Right atrium auricular region (tissue), 2 donors: ENCODE measurements around the gene NLGN4X. TPM values are rescaled to one million over a fixed set of nuclear protein-coding genes. Genes with fewer than 3 reads are reported as not detected.

Experiments
- DNase-seq: peaks from one replicate; pipeline ENCODE4 v3.0.0-alpha.2; 2019; ENCODE audit warnings: low spot score
- H3K27ac ChIP-seq, 2 donors: fragments of 200-600 bp; sonication (generic); 1 replicate in 1 of 2; 2 replicates in 1 of 2; pipeline ENCODE4 v1.5.1; 2016 to 2019
- H3K27me3 ChIP-seq, 2 donors: fragments of 200-600 bp; sonication (generic); one replicate each; pipeline versions ENCODE4 v1.5.1 to v1.6.0; 2017 to 2019
- H3K36me3 ChIP-seq: fragments of 200-600 bp; sonication (generic); one replicate; pipeline ENCODE4 v1.5.1; 2016
- H3K4me1 ChIP-seq, 2 donors: fragments of 200-600 bp; sonication (generic); one replicate each; pipeline versions ENCODE4 v1.5.1 to v1.6.0; 2017 to 2019
- H3K4me3 ChIP-seq, 2 donors: fragments of 200-600 bp; sonication (generic); 1 replicate in 1 of 2; 2 replicates in 1 of 2; pipeline ENCODE4 v1.5.1; 2017 to 2019; ENCODE audit warnings: mild to moderate bottlenecking in 1 of 2, moderate library complexity in 1 of 2
- H3K9me3 ChIP-seq, 2 donors: fragments of 200-600 bp; sonication (generic); one replicate each; pipeline ENCODE4 v1.5.1; 2019
- CTCF ChIP-seq, 2 donors: fragments of 200-600 bp; sonication (generic); IDR thresholded peaks; one replicate each; pipeline ENCODE4 v1.5.1; 2019; ENCODE audit warnings: antibody characterized with exemption in 2 of 2
- total RNA-seq, 2 donors: library from RNA; depleted of rRNA; stranded (reverse); fragments of >200 nt; gene quantifications; one replicate each; pipeline ENCODE4 v1.1.0, GENCODE V29; 2016

The NLGN4X gene
- total RNA-seq, 2 donors from 2014 or later, result 4.2 to 6.1 TPM

GRCh38 chrX:6151971-6152370 is 76.7 kb downstream of the NLGN4X start:
- H3K27ac ChIP-seq, result no peak overlapping the region
- H3K9me3 ChIP-seq, result no peaks in the 10 kb centered on the region
- no peak overlapping the region for H3K4me3 ChIP-seq
- no peak for DNase-seq
- H3K27me3 ChIP-seq, result no peaks in the 10 kb centered on the region
- TF ChIP-seq CTCF (IDR thresholded peaks at IDR 0.05), result no peak
- no peaks in the 10 kb centered on the region for H3K4me1 ChIP-seq
- H3K36me3 ChIP-seq, result no peaks in the 10 kb centered on the region

- Histone ChIP-seq H3K27me3 (no peaks in the 10 kb centered on the region), H3K9me3 (no peaks in the 10 kb centered on the region), H3K27ac (no peak overlapping the region), H3K4me3 (no peak overlapping the region), H3K36me3 (no peaks in the 10 kb centered on the region), H3K4me1 (no peaks in the 10 kb centered on the region)
- TF ChIP-seq CTCF (IDR thresholded peaks at IDR 0.05), result no peak
- no peak for DNase-seq
Measured at GRCh38 chrX:6149060-6149872, 79.4 kb downstream of the NLGN4X start.

GRCh38 chrX:6134255-6134654 is 94.4 kb downstream of the NLGN4X start:
- Histone ChIP-seq H3K9me3 (no peaks in the 10 kb centered on the region), H3K27ac (no peak overlapping the region), H3K36me3 (no peaks in the 10 kb centered on the region), H3K27me3 (no peaks in the 10 kb centered on the region), H3K4me1 (no peaks in the 10 kb centered on the region), H3K4me3 (no peak overlapping the region)
- TF ChIP-seq CTCF (IDR thresholded peaks at IDR 0.05), result no peak
- DNase-seq, result no peak

GRCh38 chrX:6132970-6133369 is 95.7 kb downstream of the NLGN4X start:
- no peaks in the 10 kb centered on the region for H3K27me3 ChIP-seq
- H3K4me3 ChIP-seq, result no peak overlapping the region
- no peaks in the 10 kb centered on the region for H3K4me1 ChIP-seq
- H3K9me3 ChIP-seq, result no peaks in the 10 kb centered on the region
- no peak overlapping the region for H3K27ac ChIP-seq
- DNase-seq, result no peak
- no peak for TF ChIP-seq CTCF (IDR thresholded peaks at IDR 0.05)
- H3K36me3 ChIP-seq, result no peaks in the 10 kb centered on the region

GRCh38 chrX:6131287-6131686 is 97.4 kb downstream of the NLGN4X start:
- TF ChIP-seq CTCF (IDR thresholded peaks at IDR 0.05), result no peak
- H3K4me1 ChIP-seq, result no peaks in the 10 kb centered on the region

GRCh38 chrX:6129195-6129594 is 99.5 kb downstream of the NLGN4X start:
- no peaks in the 10 kb centered on the region for H3K27me3 ChIP-seq
- H3K9me3 ChIP-seq, result no peaks in the 10 kb centered on the region
- H3K4me3 ChIP-seq, result no peak overlapping the region
- DNase-seq, result no peak
- H3K27ac ChIP-seq, result no peak overlapping the region
- H3K4me1 ChIP-seq, result no peaks in the 10 kb centered on the region
- no peak for TF ChIP-seq CTCF (IDR thresholded peaks at IDR 0.05)
- no peaks in the 10 kb centered on the region for H3K36me3 ChIP-seq

More at GRCh38 chrX:6131287-6131686, 97.4 kb downstream of the NLGN4X start:
- Histone ChIP-seq H3K9me3 (no peaks in the 10 kb centered on the region), H3K27me3 (no peaks in the 10 kb centered on the region), H3K36me3 (no peaks in the 10 kb centered on the region), H3K4me3 (no peak overlapping the region), H3K27ac (no peak overlapping the region)
- no peak for DNase-seq
